ENCODE data around the gene DTWD2.
"Not testable (repeated sequence)": the region's sequence is repeated elsewhere in the genome, so short reads cannot be mapped to it uniquely, and the experiment has no call there.

The DTWD2 gene

DNA sequence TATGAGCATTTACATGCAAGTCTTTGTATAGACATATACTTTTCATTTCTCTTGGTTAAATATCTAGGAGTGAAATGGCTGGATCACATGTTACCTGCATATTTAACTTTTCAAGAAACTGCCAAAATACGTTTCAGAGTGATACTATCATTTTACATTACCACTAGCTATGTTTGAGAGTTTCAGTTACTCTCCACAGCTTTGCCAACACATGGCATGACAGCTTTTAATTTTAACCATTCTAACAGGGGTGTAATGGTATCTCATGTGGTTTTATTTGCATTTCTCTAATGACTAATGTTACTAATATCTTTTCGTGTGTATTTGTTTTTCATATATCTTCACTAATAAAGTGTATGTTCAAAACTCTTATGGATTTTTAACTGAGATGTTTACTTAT lies 99.8 kb downstream of the DTWD2 start:
- in situ Hi-C loops (cut with MboI; ENCODE audit: low sequenced_read_pairs), result no loop called here

- in situ Hi-C loops (cut with MboI; ENCODE audit: low sequenced_read_pairs), result no loop called here
These were observed 105.0 kb downstream of the DTWD2 start for GRCh38 chr5:118883362-118883761.

DNA sequence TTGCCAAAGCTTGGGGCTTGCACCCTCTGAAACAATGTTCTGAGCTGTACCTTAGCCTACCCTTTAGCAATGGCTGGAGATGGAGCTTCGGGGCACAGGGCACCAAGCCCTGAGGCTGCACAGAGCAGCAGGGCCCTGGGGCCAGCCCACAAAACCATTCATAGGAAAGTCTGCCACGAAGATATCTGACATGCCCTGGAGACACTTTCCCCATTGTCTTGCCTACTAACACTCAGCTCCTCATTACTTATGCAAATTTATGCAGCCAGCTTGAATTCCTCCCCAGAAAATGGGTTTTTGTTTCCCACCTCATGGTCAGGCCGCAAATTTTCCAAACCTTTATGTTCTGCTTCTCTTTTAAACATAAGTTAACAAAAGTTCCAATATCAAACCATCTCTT lies 105.7 kb downstream of the DTWD2 start:
- in situ Hi-C loops (cut with MboI; ENCODE audit: low sequenced_read_pairs), result no loop called here

GRCh38 chr5:118876852-118877251 lies 111.5 kb downstream of the DTWD2 start:
- in situ Hi-C loops (cut with MboI; ENCODE audit: low sequenced_read_pairs), result not testable (repeated sequence)

GRCh38 chr5:118875131-118875530 lies 113.2 kb downstream of the DTWD2 start:
- in situ Hi-C loops (cut with MboI; ENCODE audit: low sequenced_read_pairs), result no loop called here

DNA sequence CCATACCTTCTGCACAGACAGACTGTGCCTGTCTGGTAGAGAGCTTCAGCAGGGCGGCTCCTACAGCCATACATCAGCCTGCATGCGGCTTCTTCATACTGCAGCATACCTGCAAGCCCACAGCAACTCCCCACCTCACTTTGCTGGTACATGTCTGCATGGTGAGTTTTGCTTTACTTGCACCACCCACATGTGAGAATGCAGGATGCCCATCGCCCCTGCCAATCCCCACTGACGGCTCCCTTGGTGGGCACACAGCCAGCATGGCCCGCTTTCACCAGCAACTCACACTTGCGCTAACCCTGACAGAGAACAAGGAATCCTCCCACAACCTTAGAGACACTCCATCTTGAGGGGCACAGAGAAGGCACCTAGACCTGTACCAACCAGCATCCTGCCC lies 114.9 kb downstream of the DTWD2 start:
- in situ Hi-C loops (cut with MboI; ENCODE audit: low sequenced_read_pairs), result no loop called here

GRCh38 chr5:118863345-118863744 lies 125.0 kb downstream of the DTWD2 start:
- in situ Hi-C loops (cut with MboI; ENCODE audit: low sequenced_read_pairs), result no loop called here

DNA sequence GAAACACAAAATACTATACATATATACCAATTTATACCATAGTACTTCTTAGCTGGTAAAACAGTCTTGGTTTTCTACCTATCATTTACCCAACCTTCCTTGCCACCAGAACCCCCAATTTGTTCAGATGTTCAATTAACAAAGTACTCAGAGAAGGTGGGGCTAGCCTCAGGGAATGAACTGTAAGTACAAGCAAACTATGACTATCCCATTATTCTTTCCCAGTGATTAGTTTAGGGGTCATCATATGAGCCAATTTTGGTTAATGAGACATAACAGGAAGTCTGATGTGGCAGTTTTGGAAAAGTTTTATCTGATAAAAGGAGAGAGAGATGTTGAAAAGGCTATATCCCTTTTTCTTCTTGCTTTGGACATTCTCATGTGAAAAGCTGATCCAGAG lies 125.8 kb downstream of the DTWD2 start:
- in situ Hi-C loops (cut with MboI; ENCODE audit: low sequenced_read_pairs), result no loop called here

DNA sequence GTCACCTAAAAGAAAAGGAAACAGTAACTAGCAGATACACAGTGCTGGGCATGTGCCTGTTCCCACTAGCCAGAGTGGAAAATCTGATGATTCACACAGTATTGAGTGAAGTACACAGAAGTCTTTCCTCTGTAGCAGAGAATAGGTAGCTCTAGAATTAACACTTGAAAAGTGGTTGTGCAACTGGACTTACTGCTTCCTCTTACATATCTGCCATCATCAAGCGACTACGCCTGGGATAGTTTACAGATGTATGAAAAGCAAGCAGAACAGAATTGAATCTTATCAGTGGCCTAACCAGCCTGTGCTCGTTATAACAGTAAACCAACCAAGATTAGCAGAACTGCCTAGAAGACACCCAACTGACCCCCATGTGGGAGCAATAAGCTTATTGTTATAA lies 130.6 kb downstream of the DTWD2 start:
- in situ Hi-C loops (cut with MboI; ENCODE audit: low sequenced_read_pairs), result no loop called here

DNA sequence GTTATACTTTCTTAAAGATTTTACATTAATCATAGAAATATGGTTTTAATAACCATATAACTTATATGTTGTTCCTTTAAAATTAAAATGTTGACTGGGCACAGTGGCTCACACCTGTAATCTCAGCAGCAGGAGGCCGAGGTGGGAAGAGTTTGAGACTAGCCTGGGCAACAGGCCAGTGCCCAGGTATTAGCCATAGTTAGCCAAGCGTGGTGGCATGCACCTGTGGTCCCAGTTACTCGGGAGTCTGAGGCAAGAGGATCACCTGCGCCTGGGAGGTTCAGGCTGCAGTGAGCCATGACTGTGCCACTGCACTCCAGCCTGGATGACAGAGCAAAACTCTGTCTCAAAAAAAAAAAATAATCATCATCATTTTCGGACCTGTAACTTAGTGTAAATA lies 133.5 kb downstream of the DTWD2 start:
- in situ Hi-C loops (cut with MboI; ENCODE audit: low sequenced_read_pairs), result no loop called here

- in situ Hi-C loops (cut with MboI; ENCODE audit: low sequenced_read_pairs), result not testable (repeated sequence)
These were observed 136.6 kb downstream of the DTWD2 start for GRCh38 chr5:118851785-118852184.

- in situ Hi-C loops (cut with MboI; ENCODE audit: low sequenced_read_pairs), result not testable (repeated sequence)
These were observed 138.8 kb downstream of the DTWD2 start for GRCh38 chr5:118849507-118849906.

DNA sequence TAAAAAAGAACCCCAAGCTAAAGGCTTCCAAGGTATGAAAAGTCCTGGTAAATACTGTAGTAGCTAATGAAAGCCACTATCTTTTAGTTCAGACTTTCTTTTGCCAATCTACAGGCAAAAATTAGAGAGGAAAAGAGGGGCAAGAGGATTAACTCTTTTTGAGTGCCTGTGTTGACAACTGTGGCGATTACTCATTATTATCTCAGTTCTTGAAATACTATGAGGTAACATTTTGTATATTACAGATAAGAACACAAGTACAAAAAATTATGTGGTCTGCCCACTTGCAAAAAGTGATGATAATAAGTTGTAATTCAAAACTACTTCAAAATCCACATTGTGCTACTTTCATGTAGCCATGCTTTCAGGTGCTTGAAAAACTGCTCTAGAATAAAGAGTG lies 144.0 kb downstream of the DTWD2 start:
- in situ Hi-C loops (cut with MboI; ENCODE audit: low sequenced_read_pairs), result no loop called here

DNA sequence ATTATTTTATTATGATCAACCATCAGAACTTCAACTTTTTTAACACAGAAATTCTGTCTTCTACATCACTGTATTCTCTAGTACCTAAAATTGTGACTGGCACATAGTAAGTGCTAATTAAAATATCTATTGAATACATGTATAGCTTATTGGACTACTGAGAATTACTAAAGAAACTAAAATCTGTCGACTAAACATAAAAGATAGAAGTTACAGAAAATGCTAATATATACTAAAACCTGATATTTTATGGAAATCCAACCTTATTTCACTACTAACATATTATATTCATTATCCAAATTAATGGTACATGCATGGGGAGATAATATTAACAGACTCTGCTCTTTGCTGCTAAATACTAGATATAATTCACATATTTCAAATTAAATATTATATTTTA lies 153.6 kb downstream of the DTWD2 start:
- in situ Hi-C loops (cut with MboI; ENCODE audit: low sequenced_read_pairs), result no loop called here

- in situ Hi-C loops (cut with MboI; ENCODE audit: low sequenced_read_pairs), result no loop called here
These were observed 155.4 kb downstream of the DTWD2 start for GRCh38 chr5:118832974-118833373.

DNA sequence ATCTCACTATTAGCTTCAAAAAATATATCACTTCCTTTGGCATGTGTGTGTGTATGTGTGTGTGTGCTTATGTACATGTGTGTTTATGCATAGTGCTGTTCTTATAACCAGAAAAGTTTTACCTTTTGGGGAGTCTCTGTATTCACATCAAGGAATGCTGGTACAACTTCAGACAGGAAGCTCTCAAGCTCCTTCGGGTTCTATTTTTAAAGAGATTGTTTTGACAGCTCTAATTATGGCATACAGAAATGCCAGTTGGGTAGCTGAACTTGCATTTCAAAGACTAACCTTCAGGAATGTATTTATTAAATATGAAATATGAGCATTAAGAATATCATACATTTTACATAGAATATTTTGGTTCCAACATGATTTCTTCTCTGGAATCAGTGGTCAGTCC lies 163.1 kb downstream of the DTWD2 start:
- in situ Hi-C loops (cut with MboI; ENCODE audit: low sequenced_read_pairs), result no loop called here

GRCh38 chr5:118818604-118819003 lies 169.7 kb downstream of the DTWD2 start:
- in situ Hi-C loops (cut with MboI; ENCODE audit: low sequenced_read_pairs), result no loop called here

- in situ Hi-C loops (cut with MboI; ENCODE audit: low sequenced_read_pairs), result no loop called here
These were observed 179.9 kb downstream of the DTWD2 start for GRCh38 chr5:118808441-118808840.

DNA sequence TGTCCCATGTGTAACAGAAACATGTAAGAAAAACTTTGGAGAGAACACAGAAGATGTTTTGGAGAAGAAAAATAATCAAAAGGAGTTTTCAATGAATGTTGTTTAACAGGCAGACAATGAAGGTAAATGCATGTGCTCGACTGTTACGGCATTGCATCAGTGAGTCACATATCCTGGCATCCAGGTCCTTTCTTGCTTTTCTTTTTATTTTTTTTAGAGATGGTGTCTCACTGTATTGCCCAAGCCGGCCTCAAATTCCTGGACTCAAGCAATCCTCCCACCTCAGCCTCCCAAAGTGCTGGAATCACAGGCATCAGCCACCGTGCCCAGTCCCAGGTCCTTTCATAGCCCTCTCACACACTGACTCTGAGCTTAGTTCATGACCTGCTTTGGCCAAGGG lies 181.8 kb downstream of the DTWD2 start:
- in situ Hi-C loops (cut with MboI; ENCODE audit: low sequenced_read_pairs), result no loop called here

DNA sequence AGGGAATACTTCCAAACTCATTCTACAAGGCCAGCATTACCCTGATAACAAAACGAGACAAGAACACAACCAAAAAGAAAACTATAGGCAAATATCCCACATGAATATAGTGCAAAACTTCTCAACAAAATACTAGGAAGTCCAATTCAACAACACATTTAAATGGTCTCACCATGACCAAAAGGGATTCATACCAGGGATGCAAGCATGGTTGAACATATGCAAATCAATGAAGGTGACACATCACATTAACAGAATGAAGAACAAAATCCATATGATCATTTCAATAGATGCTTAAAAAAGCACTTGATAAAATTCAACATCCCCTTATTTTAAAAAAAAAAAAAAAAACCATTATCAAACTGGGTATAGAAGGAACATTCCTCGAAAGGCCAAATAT lies 186.0 kb downstream of the DTWD2 start:
- in situ Hi-C loops (cut with MboI; ENCODE audit: low sequenced_read_pairs), result no loop called here

- in situ Hi-C loops (cut with MboI; ENCODE audit: low sequenced_read_pairs), result no loop called here
These were observed 192.3 kb downstream of the DTWD2 start for GRCh38 chr5:118796081-118796480.

DNA sequence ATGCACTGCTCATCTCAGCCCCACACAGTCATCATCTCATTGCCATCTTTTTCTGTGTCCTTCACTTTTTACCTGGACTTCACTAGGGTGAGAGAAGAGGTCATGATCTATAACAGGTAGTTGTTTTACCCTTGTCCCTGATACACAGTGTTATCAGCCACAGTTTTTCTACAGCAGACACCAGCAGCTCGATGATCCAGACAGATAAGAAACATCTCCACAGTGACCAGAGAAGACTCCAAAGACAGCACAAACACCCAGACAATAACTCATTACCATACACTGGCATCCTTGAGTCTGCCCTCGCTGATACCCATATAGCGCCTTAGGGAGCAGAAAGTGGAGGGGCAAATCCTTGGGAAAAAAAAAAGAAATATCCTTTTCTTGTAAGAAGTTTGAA lies 194.1 kb downstream of the DTWD2 start:
- in situ Hi-C loops (cut with MboI; ENCODE audit: low sequenced_read_pairs), result no loop called here

- in situ Hi-C loops (cut with MboI; ENCODE audit: low sequenced_read_pairs), result no loop called here
These were observed 194.7 kb downstream of the DTWD2 start for GRCh38 chr5:118793652-118794051.

GRCh38 chr5:118793091-118793490 lies 195.3 kb downstream of the DTWD2 start:
- in situ Hi-C loops (cut with MboI; ENCODE audit: low sequenced_read_pairs), result no loop called here
